ENCODE data around the gene VTCN1. TPM values are rescaled to one million over a fixed set of nuclear protein-coding genes. Genes with fewer than 3 reads are reported as not detected.

The VTCN1 gene
- total RNA-seq, 1 donor from 2014 or later, result 0.47 TPM

- H3K36me3 Mint-ChIP-seq (ENCODE audit: low read depth), result no peaks in the 10 kb centered on the region
- peak overlapping the region; percentile 59 for H3K27ac Mint-ChIP-seq (ENCODE audit: unreplicated experiment)
- no peak overlapping the region for H3K4me3 Mint-ChIP-seq
- TF ChIP-seq CTCF (conservative IDR thresholded peaks at IDR 0.05), result no peak
- no peaks in the 10 kb centered on the region for H3K27me3 Mint-ChIP-seq (ENCODE audit: low read depth)
- no peaks in the 10 kb centered on the region for H3K4me1 Mint-ChIP-seq
- peaks cover 3% of the 10 kb centered on the region for H3K9me3 Mint-ChIP-seq
- DNase-seq (ENCODE audit: low read depth, low spot score), result no peak
Measured at GRCh38 chr1:117225931-117226330, 15.2 kb upstream of the VTCN1 start.

GRCh38 chr1:117216718-117217117, 6.0 kb upstream of the VTCN1 start:
- Mint-ChIP-seq H3K36me3 (ENCODE audit: low read depth) (peaks cover 8% of the 10 kb centered on the region), H3K9me3 (peaks cover 7% of the 10 kb centered on the region), H3K4me3 (no peak overlapping the region), H3K4me1 (no peaks in the 10 kb centered on the region), H3K27ac (ENCODE audit: unreplicated experiment) (no peak overlapping the region), H3K27me3 (ENCODE audit: low read depth) (no peaks in the 10 kb centered on the region)
- TF ChIP-seq CTCF (conservative IDR thresholded peaks at IDR 0.05), result no peak
- no peak for DNase-seq (ENCODE audit: low read depth, low spot score)

GRCh38 chr1:117215733-117216462, 5.2 kb upstream of the VTCN1 start:
- H3K27me3 Mint-ChIP-seq (ENCODE audit: low read depth), result no peaks in the 10 kb centered on the region
- DNase-seq (ENCODE audit: low read depth, low spot score), result no peak
- H3K4me3 Mint-ChIP-seq, result no peak overlapping the region
- no peaks in the 10 kb centered on the region for H3K4me1 Mint-ChIP-seq
- TF ChIP-seq CTCF (conservative IDR thresholded peaks at IDR 0.05), result no peak
- no peak overlapping the region for H3K27ac Mint-ChIP-seq (ENCODE audit: unreplicated experiment)
- peaks cover 8% of the 10 kb centered on the region for H3K36me3 Mint-ChIP-seq (ENCODE audit: low read depth)
- H3K9me3 Mint-ChIP-seq, result peaks cover 7% of the 10 kb centered on the region

GRCh38 chr1:117215019-117215418, 4.3 kb upstream of the VTCN1 start:
- Mint-ChIP-seq H3K27ac (ENCODE audit: unreplicated experiment) (no peak overlapping the region), H3K36me3 (ENCODE audit: low read depth) (peaks cover 8% of the 10 kb centered on the region), H3K4me1 (no peaks in the 10 kb centered on the region), H3K27me3 (ENCODE audit: low read depth) (no peaks in the 10 kb centered on the region), H3K4me3 (no peak overlapping the region), H3K9me3 (peaks cover 7% of the 10 kb centered on the region)
- no peak for DNase-seq (ENCODE audit: low read depth, low spot score)
- TF ChIP-seq CTCF (conservative IDR thresholded peaks at IDR 0.05), result no peak

- Mint-ChIP-seq H3K27me3 (ENCODE audit: low read depth) (no peaks in the 10 kb centered on the region), H3K36me3 (ENCODE audit: low read depth) (peaks cover 6% of the 10 kb centered on the region), H3K9me3 (peaks cover 4% of the 10 kb centered on the region), H3K4me3 (no peak overlapping the region), H3K4me1 (peaks cover 13% of the 10 kb centered on the region), H3K27ac (ENCODE audit: unreplicated experiment) (no peak overlapping the region)
- no peak for TF ChIP-seq CTCF (conservative IDR thresholded peaks at IDR 0.05)
- DNase-seq (ENCODE audit: low read depth, low spot score), result no peak
Measured at GRCh38 chr1:117213046-117213445, 2.3 kb upstream of the VTCN1 start.
